Measurements from ENCODE around the gene CCDC88C. TPM values are rescaled to one million over a fixed set of nuclear protein-coding genes. Genes with fewer than 3 reads are reported as not detected.

CCDC88C gene
- total RNA-seq, 1 donor: under 0.01 TPM

- H3K4me3 ChIP-seq (ENCODE audit: low read depth, low read length): no peak overlapping the region
- peak; percentile 48 for DNase-seq (ENCODE audit: low read depth)
- no peak for TF ChIP-seq CTCF (IDR thresholded peaks at IDR 0.05; ENCODE audit: insufficient read depth, low read length)
Observed at GRCh38 chr14:91402771-91403600, 14.6 kb downstream of the CCDC88C start.

- no peak for DNase-seq (ENCODE audit: low read depth)
- TF ChIP-seq CTCF (IDR thresholded peaks at IDR 0.05; ENCODE audit: insufficient read depth, low read length): no peak
- H3K4me3 ChIP-seq (ENCODE audit: low read depth, low read length): no peak overlapping the region
Observed at GRCh38 chr14:91402348-91402747, 15.3 kb downstream of the CCDC88C start.

- no peak for TF ChIP-seq CTCF (IDR thresholded peaks at IDR 0.05; ENCODE audit: insufficient read depth, low read length)
- H3K4me3 ChIP-seq (ENCODE audit: low read depth, low read length): no peak overlapping the region
- DNase-seq (ENCODE audit: low read depth): no peak
Observed at GRCh38 chr14:91401751-91402150, 15.9 kb downstream of the CCDC88C start.

- no peak overlapping the region for H3K4me3 ChIP-seq (ENCODE audit: low read depth, low read length)
- no peak for TF ChIP-seq CTCF (IDR thresholded peaks at IDR 0.05; ENCODE audit: insufficient read depth, low read length)
- DNase-seq (ENCODE audit: low read depth): peak; percentile 36
Observed at GRCh38 chr14:91400696-91401095, 16.9 kb downstream of the CCDC88C start.

- H3K4me3 ChIP-seq (ENCODE audit: low read depth, low read length): no peak overlapping the region
- no peak for DNase-seq (ENCODE audit: low read depth)
- no peak for TF ChIP-seq CTCF (IDR thresholded peaks at IDR 0.05; ENCODE audit: insufficient read depth, low read length)
Observed at GRCh38 chr14:91399868-91400640, 17.6 kb downstream of the CCDC88C start.

GRCh38 chr14:91398707-91399106 lies 18.9 kb downstream of the CCDC88C start:
- DNase-seq (ENCODE audit: low read depth): no peak
- TF ChIP-seq CTCF (IDR thresholded peaks at IDR 0.05; ENCODE audit: insufficient read depth, low read length): no peak
- no peak overlapping the region for H3K4me3 ChIP-seq (ENCODE audit: low read depth, low read length)

Data from fibroblast of the aortic adventitia (primary cell).